Fibroblast of pulmonary artery (primary cell): ENCODE measurements around the gene ARHGAP24.

ENCODE experiments used
- DNase-seq: peaks from one replicate; pipeline ENCODE4 v3.0.0-alpha.2; 2010; ENCODE audit warnings: low read depth
- H3K4me3 ChIP-seq: replicated peaks from 2 replicates; pipeline ENCODE4 v1.5.1; 2011; ENCODE audit warnings: low read depth, mild to moderate bottlenecking, control low read depth, low read length, moderate library complexity
- TF ChIP-seq, protein P1 (sequence below): IDR thresholded peaks from 2 replicates; pipeline ENCODE4 v1.5.1; 2011; ENCODE audit warnings: mild to moderate bottlenecking, control low read depth, low read length, inconsistent platforms; ENCODE audit errors: missing control alignments

ARHGAP24 gene

DNA sequence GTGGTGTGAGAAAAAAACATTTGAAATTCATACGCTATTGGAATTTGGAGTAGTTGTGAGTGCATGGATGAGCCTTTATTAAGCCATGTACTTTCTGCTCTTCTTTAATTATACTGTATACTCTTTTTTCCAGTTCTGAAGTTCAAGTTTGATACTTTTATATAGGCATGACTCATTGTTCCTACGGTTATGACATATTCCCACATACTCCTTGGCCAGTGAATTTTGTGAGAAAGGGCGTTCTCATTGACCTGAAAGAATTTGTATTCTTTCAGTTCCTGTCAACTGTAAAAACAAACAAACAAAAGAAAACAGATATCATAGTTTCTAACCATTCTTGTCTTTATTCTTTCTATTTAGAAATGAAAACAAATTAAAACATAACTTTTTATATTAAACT is 477.6 kb downstream of the ARHGAP24 start:
- TF ChIP-seq, protein P1, sequence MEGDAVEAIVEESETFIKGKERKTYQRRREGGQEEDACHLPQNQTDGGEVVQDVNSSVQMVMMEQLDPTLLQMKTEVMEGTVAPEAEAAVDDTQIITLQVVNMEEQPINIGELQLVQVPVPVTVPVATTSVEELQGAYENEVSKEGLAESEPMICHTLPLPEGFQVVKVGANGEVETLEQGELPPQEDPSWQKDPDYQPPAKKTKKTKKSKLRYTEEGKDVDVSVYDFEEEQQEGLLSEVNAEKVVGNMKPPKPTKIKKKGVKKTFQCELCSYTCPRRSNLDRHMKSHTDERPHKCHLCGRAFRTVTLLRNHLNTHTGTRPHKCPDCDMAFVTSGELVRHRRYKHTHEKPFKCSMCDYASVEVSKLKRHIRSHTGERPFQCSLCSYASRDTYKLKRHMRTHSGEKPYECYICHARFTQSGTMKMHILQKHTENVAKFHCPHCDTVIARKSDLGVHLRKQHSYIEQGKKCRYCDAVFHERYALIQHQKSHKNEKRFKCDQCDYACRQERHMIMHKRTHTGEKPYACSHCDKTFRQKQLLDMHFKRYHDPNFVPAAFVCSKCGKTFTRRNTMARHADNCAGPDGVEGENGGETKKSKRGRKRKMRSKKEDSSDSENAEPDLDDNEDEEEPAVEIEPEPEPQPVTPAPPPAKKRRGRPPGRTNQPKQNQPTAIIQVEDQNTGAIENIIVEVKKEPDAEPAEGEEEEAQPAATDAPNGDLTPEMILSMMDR, result no peak
- no peak overlapping the region for H3K4me3 ChIP-seq
- peak; percentile 87 for DNase-seq

DNA sequence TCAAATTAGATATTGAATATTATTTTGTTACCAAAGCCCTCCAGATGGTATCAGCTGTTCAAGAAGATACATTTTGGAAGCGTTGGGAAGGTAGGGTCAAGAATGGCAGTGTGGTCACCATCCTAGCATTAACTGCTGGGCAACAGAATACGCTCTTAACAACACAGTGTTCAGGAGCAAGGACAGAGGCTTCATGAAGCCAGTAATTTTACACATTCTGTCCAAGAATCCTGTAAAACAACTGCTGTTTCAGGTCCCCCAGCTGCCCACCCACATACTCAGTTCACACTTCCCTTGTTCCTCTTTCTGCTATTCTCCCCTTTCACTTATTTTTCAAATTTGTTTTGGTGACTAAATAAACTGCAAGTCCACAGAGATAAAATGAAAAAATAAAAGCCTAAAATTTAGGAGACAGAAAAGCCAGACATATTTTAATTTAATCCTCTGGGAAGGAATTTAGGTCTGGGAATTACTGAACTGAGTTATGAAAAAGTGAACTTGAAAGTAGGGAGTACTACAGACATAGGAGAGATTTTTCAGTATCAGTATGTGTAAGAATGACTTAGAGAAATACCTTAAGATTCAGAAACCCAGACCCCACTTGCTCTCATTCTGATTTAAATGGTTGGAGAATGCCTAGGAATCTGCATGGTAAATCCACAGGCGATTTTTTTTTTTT is 478.2 kb downstream of the ARHGAP24 start:
- DNase-seq, result peak; percentile 20
- H3K4me3 ChIP-seq, result no peak overlapping the region
- TF ChIP-seq, protein P1, result no peak

DNA sequence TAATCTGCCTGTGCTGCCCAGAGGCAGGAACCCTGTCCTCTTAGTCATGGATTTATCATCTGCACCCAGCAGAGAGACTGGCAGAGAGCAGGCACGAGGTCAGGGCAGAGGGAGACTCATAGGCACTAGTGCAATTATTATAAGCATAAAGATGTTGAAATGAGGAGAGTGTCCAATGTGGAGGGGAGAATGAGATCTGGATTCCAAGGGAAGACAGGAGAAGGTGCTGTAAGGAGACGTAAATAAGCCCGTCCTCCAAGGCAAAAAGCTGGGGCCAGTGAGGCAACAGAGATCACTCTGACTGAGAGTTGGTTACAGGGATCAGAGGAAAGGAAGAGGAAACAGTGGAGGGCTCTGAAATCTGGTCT is 478.7 kb downstream of the ARHGAP24 start:
- H3K4me3 ChIP-seq, result no peak overlapping the region
- DNase-seq, result peak; percentile 63
- TF ChIP-seq, protein P1, result no peak

DNA sequence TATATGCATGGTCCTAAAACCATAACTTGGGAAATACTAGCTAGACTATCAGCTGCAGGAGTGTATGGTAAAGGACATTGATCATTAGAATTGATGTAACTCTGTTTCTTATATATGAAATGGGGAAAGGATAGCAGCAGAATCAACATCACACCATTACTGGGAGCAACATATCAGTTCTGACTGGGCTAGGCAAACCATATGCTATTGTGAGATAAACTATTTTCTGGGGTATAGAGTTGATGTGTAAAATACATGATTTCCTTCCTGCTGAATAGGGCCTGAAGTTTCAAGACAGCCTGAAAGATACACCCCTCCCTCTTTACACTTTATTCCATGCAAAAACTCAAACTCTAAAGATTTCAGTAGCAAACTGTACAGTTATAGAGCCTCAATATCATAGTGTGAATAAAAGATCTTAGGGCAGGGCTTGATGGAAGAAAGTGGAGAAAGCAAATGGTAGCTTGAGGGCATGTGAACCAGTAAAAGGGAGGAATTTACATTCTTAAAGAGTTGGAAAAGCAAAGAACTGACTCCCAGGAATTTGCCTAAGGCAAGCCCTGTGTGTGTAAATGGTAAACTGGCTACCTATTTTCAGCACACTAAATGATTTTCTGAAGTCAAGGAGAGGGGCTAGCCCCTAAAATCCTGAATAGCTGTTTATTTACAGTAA is 480.8 kb downstream of the ARHGAP24 start:
- TF ChIP-seq, protein P1, result no peak
- DNase-seq, result no peak
- H3K4me3 ChIP-seq, result no peak overlapping the region

DNA sequence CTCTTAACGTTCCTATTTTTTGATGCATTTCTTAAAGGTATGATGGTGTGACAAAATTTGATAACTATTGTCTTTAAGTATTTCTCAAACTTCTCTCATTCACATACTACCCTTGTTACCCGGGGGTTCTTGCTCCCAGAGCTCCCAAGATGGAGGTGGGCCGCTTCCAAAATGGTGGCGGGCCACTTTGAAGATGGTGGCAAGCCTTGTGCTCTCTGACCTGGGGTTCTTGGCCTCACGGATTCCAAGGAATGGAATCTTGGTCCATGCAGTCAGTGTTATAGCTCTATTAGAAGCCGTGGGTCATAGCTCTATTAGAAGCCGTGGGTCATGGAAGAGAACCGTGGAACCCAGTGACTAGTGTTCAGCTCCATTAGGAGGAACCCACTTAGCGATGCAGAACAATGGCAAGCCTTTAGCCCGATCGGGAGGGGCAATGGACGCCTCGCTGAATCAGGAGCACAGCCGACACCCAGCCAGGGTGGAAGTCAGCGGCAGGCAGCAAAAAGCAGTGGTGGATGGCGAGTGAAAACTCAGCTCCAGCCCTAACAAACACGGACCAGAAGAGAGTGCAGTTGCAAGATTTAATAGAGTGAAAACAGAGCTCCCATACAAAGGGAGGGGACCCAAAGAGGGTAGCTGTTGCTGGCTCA is 481.5 kb downstream of the ARHGAP24 start:
- TF ChIP-seq, protein P1, result no peak
- DNase-seq, result no peak
- H3K4me3 ChIP-seq, result no peak overlapping the region

DNA sequence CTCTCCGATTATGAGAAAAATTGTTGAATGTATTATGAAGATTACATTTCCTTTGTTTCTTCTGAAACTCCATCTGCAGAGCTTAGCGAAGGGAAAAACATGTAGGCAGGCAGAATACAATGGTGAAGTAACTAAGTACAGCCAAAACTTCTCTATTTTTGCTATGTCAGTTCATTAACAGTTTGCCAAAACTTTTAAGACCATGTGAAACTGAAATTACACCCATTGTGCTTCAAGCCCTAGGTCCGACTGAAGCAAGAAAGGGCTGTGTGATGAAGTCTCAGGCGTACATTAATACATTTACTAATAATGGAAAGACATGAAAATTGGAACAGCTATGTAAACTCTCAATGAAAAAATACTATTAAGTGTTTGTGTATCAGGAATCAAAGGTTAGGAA is 486.9 kb downstream of the ARHGAP24 start:
- H3K4me3 ChIP-seq, result no peak overlapping the region
- no peak for DNase-seq
- TF ChIP-seq, protein P1, result no peak

DNA sequence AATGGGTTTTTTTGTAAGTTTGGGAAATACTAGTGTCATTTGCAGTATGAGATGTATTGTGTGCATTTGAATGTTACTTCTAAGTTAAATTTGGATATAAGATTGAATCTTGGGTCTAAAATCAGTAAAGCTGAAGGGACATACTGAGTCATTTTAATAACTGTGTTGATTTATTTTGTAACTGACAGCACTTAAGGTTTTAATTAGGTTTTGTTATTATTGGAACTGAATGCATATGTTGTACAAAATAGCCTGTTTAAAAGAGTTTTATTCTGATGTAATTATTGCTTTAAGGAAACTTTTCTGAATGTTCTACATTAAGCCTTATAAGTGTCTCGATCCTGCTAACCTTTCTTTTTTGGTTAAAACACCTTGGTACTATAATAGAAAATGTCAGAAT is 488.3 kb downstream of the ARHGAP24 start:
- no peak overlapping the region for H3K4me3 ChIP-seq
- TF ChIP-seq, protein P1, result no peak
- no peak for DNase-seq
